ENCODE measurements around the gene LAMB4. TPM values are rescaled to one million over a fixed set of nuclear protein-coding genes. Genes with fewer than 3 reads are reported as not detected.

The LAMB4 gene
- total RNA-seq, 5 donors from 2014 or later (not counting 1 experiment from before 2014, with no cell fraction given): 0.18 TPM; not detected in 4

DNA sequence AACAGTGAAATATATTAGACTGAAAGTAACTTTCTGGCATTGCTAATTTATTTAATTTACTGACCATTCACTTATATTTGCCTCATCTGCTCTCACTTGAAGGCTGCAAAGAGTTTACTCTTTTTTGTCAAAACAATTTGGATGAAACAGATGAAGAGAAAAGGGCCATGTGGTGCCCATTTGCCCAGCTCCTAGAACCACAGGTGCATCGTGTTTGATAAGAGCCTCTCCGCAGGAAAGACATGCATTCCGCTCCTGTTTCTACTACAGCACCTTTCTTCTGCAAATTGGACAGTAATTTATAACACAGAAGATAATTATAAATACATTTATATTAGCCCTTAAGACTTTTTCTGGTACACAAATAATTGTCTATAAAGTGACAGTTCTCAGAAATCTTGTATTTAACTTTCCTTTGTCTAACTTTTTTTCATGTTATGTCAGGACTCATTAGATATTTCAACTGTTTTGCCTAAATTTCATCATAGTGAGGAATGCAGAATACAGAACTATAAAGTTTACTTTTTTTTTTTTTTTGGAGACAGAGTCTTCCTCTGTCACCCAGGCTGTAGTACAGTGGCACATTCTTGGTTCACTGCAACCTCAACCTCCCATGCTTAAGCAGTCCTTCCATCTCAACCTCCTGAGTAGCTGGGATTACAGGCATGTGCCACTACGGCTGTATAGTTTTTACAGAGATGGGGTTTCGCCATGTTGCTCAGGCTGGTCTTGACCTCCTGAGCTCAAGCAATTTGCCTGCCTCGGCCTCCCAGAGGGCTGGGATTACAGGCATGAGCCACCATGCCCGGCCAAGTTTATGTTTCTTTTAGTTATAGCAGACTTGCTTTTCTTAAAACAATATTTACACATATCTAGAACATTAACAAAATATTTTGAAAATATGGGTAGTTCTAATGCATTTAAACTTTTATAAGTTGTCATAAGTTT is 869 bp downstream of the LAMB4 start:
- CTCF ChIA-PET: no interaction called here
- H3K36me3 ChIP-seq (ENCODE audit: control insufficient read depth in 2 of 2, extremely low read depth in 1 of 2, insufficient read depth in 1 of 2, low read length in 1 of 2): no peaks in the 10 kb centered on the region
- no peak overlapping the region for H3K27ac ChIP-seq (ENCODE audit: low read length)
- Mint-ChIP-seq H3K9me3 (no peaks in the 10 kb centered on the region), H3K36me3 (no peaks in the 10 kb centered on the region), H3K4me1 (no peaks in the 10 kb centered on the region), H3K4me3 (no peak overlapping the region), H3K27ac (no peak overlapping the region), H3K27me3 (peaks cover 0 to 2% of the 10 kb centered on the region in 2 donors)
- H3K27me3 ChIP-seq (replicated peaks in 1 of 2; ENCODE audit: control insufficient read depth in 2 of 2, extremely low read depth in 1 of 2, insufficient read depth in 2 of 2, low read length in 1 of 2): no peaks in the 10 kb centered on the region
- no CpG with 5 or more reads among the region's 7 CpGs for WGBS (ENCODE audit: insufficient coverage)
- no peaks in the 10 kb centered on the region for H3K9me3 ChIP-seq
- no peak overlapping the region for H3K4me3 ChIP-seq (ENCODE audit: control insufficient read depth in 1 of 2, extremely low read depth in 1 of 2, low read length in 1 of 2)
- no peaks in the 10 kb centered on the region for H3K4me1 ChIP-seq (ENCODE audit: control insufficient read depth in 1 of 2, extremely low read depth in 1 of 2, insufficient read depth in 2 of 2, low read length in 2 of 2)
- ATAC-seq (replicated peaks in 1 of 4) (no peak), DNase-seq (no peak)
- POLR2A ChIA-PET: no interaction called here

DNA sequence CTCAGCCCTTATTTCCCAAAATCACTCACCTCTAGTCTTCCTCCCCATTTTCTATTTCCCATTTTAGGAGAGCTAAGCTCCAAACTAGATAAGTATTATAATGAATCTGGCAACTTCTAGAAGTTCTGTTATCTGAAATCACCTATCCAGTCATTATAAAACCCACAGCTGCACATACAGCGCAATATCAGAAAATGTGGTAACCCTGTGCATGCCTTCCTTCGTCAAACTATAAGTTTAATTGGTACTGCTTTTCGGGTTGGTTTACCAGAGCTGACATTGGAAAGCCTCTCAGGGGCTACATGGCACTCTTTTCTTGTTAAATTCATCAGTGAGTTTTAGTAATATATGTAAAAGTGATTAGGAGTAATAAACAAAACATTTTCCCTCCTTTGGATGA is 1.6 kb downstream of the LAMB4 start:
- Histone ChIP-seq H3K4me3 (ENCODE audit: control insufficient read depth in 1 of 2, extremely low read depth in 1 of 2, low read length in 1 of 2) (no peak overlapping the region), H3K27me3 (replicated peaks in 1 of 2; ENCODE audit: control insufficient read depth in 2 of 2, extremely low read depth in 1 of 2, insufficient read depth in 2 of 2, low read length in 1 of 2) (no peaks in the 10 kb centered on the region), H3K4me1 (ENCODE audit: control insufficient read depth in 1 of 2, extremely low read depth in 1 of 2, insufficient read depth in 2 of 2, low read length in 2 of 2) (no peaks in the 10 kb centered on the region), H3K9me3 (no peaks in the 10 kb centered on the region), H3K36me3 (ENCODE audit: control insufficient read depth in 2 of 2, extremely low read depth in 1 of 2, insufficient read depth in 1 of 2, low read length in 1 of 2) (no peaks in the 10 kb centered on the region), H3K27ac (ENCODE audit: low read length) (no peak overlapping the region)
- H3K27ac Mint-ChIP-seq: no peak overlapping the region
- DNase-seq: no peak
- 70% methylated on average over 2 of the region's 3 CpGs for WGBS (ENCODE audit: insufficient coverage)
- ATAC-seq (replicated peaks in 1 of 4): no peak
- no peaks in the 10 kb centered on the region for H3K4me1 Mint-ChIP-seq
- no peaks in the 10 kb centered on the region for H3K36me3 Mint-ChIP-seq
- peaks cover 0 to 2% of the 10 kb centered on the region in 2 donors for H3K27me3 Mint-ChIP-seq
- ChIA-PET CTCF (no interaction called here), POLR2A (no interaction called here)
- H3K9me3 Mint-ChIP-seq: no peaks in the 10 kb centered on the region
- H3K4me3 Mint-ChIP-seq: no peak overlapping the region

GRCh38 chr7:108127461-108127860 is 2.7 kb downstream of the LAMB4 start:
- Mint-ChIP-seq H3K4me1 (no peaks in the 10 kb centered on the region), H3K27ac (no peak overlapping the region), H3K36me3 (no peaks in the 10 kb centered on the region), H3K27me3 (peaks cover 0 to 2% of the 10 kb centered on the region in 2 donors), H3K9me3 (no peaks in the 10 kb centered on the region), H3K4me3 (no peak overlapping the region)
- POLR2A ChIA-PET: no interaction called here
- Histone ChIP-seq H3K27me3 (replicated peaks in 1 of 2; ENCODE audit: control insufficient read depth in 2 of 2, extremely low read depth in 1 of 2, insufficient read depth in 2 of 2, low read length in 1 of 2) (no peaks in the 10 kb centered on the region), H3K4me3 (ENCODE audit: control insufficient read depth in 1 of 2, extremely low read depth in 1 of 2, low read length in 1 of 2) (no peak overlapping the region), H3K9me3 (no peaks in the 10 kb centered on the region), H3K36me3 (ENCODE audit: control insufficient read depth in 2 of 2, extremely low read depth in 1 of 2, insufficient read depth in 1 of 2, low read length in 1 of 2) (no peaks in the 10 kb centered on the region), H3K4me1 (ENCODE audit: control insufficient read depth in 1 of 2, extremely low read depth in 1 of 2, insufficient read depth in 2 of 2, low read length in 2 of 2) (no peaks in the 10 kb centered on the region), H3K27ac (ENCODE audit: low read length) (no peak overlapping the region)
- no peak for DNase-seq
- no peak for ATAC-seq (replicated peaks in 1 of 4)
- CTCF ChIA-PET: no interaction called here
- WGBS (ENCODE audit: insufficient coverage): 82% methylated on average over 3 of the region's 5 CpGs

- ATAC-seq (replicated peaks in 1 of 4) (no peak), DNase-seq (no peak)
- WGBS (ENCODE audit: insufficient coverage): 86% methylated on average over 1 of the region's 3 CpGs
- no peaks in the 10 kb centered on the region for H3K4me1 Mint-ChIP-seq
- Histone ChIP-seq H3K36me3 (ENCODE audit: control insufficient read depth in 2 of 2, extremely low read depth in 1 of 2, insufficient read depth in 1 of 2, low read length in 1 of 2) (no peaks in the 10 kb centered on the region), H3K4me1 (ENCODE audit: control insufficient read depth in 1 of 2, extremely low read depth in 1 of 2, insufficient read depth in 2 of 2, low read length in 2 of 2) (no peaks in the 10 kb centered on the region), H3K27ac (ENCODE audit: low read length) (no peak overlapping the region), H3K4me3 (ENCODE audit: control insufficient read depth in 1 of 2, extremely low read depth in 1 of 2, low read length in 1 of 2) (no peak overlapping the region), H3K27me3 (replicated peaks in 1 of 2; ENCODE audit: control insufficient read depth in 2 of 2, extremely low read depth in 1 of 2, insufficient read depth in 2 of 2, low read length in 1 of 2) (no peaks in the 10 kb centered on the region), H3K9me3 (no peaks in the 10 kb centered on the region)
- no peaks in the 10 kb centered on the region for H3K36me3 Mint-ChIP-seq
- CTCF ChIA-PET: no interaction called here
- peaks cover 0 to 2% of the 10 kb centered on the region in 2 donors for H3K27me3 Mint-ChIP-seq
- POLR2A ChIA-PET: no interaction called here
- H3K9me3 Mint-ChIP-seq: no peaks in the 10 kb centered on the region
- H3K27ac Mint-ChIP-seq: no peak overlapping the region
- no peak overlapping the region for H3K4me3 Mint-ChIP-seq
Measured at GRCh38 chr7:108124820-108125219, 5.3 kb downstream of the LAMB4 start.

GRCh38 chr7:108122181-108122580 is 8.0 kb downstream of the LAMB4 start:
- POLR2A ChIA-PET: no interaction called here
- no peaks in the 10 kb centered on the region for H3K9me3 ChIP-seq
- Mint-ChIP-seq H3K27me3 (no peaks in the 10 kb centered on the region), H3K27ac (no peak overlapping the region), H3K9me3 (no peaks in the 10 kb centered on the region), H3K4me1 (no peaks in the 10 kb centered on the region), H3K36me3 (no peaks in the 10 kb centered on the region), H3K4me3 (no peak overlapping the region)
- CTCF ChIA-PET: interaction anchor here in 1 of 2 donors (0.5 kb wide), 1 partner anchor 23 kb away, joined by 3 read pairs; no protein-coding TSS in a partner anchor
- no peaks in the 10 kb centered on the region for H3K4me1 ChIP-seq (ENCODE audit: control insufficient read depth in 1 of 2, extremely low read depth in 1 of 2, insufficient read depth in 2 of 2, low read length in 2 of 2)
- no peak overlapping the region for H3K27ac ChIP-seq (ENCODE audit: low read length)
- no peak for DNase-seq
- no peak for ATAC-seq (replicated peaks in 1 of 4)
- no peaks in the 10 kb centered on the region for H3K36me3 ChIP-seq (ENCODE audit: control insufficient read depth in 2 of 2, extremely low read depth in 1 of 2, insufficient read depth in 1 of 2, low read length in 1 of 2)
- no peak overlapping the region for H3K4me3 ChIP-seq (ENCODE audit: control insufficient read depth in 1 of 2, extremely low read depth in 1 of 2, low read length in 1 of 2)
- no peaks in the 10 kb centered on the region for H3K27me3 ChIP-seq (replicated peaks in 1 of 2; ENCODE audit: control insufficient read depth in 2 of 2, extremely low read depth in 1 of 2, insufficient read depth in 2 of 2, low read length in 1 of 2)

DNA sequence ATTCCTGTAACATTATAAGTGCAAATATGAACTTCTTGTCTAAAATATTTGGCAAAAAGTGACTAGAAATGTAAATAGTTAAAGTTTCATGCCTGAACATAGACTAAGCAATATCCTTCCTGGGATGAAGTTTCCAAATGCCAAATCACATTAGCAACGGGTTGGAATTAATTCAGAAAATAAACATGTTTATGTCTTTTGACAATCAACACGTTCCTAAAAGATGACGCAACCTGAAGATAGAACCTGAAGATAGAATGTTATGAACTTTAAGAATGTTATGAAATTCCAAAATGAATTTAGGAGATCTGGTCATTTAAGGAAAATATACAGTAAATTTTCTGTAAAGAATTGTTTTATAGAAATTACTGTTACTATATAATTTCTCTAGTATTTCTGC is 9.2 kb downstream of the LAMB4 start:
- Mint-ChIP-seq H3K27me3 (no peaks in the 10 kb centered on the region), H3K36me3 (no peaks in the 10 kb centered on the region), H3K27ac (no peak overlapping the region), H3K4me1 (no peaks in the 10 kb centered on the region), H3K9me3 (no peaks in the 10 kb centered on the region), H3K4me3 (no peak overlapping the region)
- Histone ChIP-seq H3K4me3 (ENCODE audit: control insufficient read depth in 1 of 2, extremely low read depth in 1 of 2, low read length in 1 of 2) (no peak overlapping the region), H3K27ac (ENCODE audit: low read length) (no peak overlapping the region), H3K4me1 (ENCODE audit: control insufficient read depth in 1 of 2, extremely low read depth in 1 of 2, insufficient read depth in 2 of 2, low read length in 2 of 2) (no peaks in the 10 kb centered on the region), H3K9me3 (no peaks in the 10 kb centered on the region), H3K27me3 (replicated peaks in 1 of 2; ENCODE audit: control insufficient read depth in 2 of 2, extremely low read depth in 1 of 2, insufficient read depth in 2 of 2, low read length in 1 of 2) (peaks cover 0 to 2% of the 10 kb centered on the region in 2 experiments), H3K36me3 (ENCODE audit: control insufficient read depth in 2 of 2, extremely low read depth in 1 of 2, insufficient read depth in 1 of 2, low read length in 1 of 2) (no peaks in the 10 kb centered on the region)
- ATAC-seq (replicated peaks in 1 of 4) (no peak), DNase-seq (no peak)
- ChIA-PET POLR2A (no interaction called here), CTCF (interaction anchor here in 1 of 2 donors (0.7 kb wide), 1 partner anchor 319 kb away, joined by 4 read pairs; no protein-coding TSS in a partner anchor)
- no CpG with 5 or more reads among the region's 3 CpGs for WGBS (ENCODE audit: insufficient coverage)

Data from T-cell (primary cell).